H1 (cell line): ENCODE data around the gene WDR90. TPM values are rescaled to one million over a fixed set of nuclear protein-coding genes. Genes with fewer than 3 reads are reported as not detected.

Experiments
- polyA plus RNA-seq, 7 experiments: library from polyadenylated mRNA; depleted of rRNA in 3 of 7; stranded (reverse) in 5 of 7; unstranded in 2 of 7; fragments of >200 nt in 5 of 7; fragments of 200-250 nt in 2 of 7; gene quantifications; 1 replicate in 5 of 7; 2 replicates in 1 of 7; 4 replicates in 1 of 7; pipeline versions ENCODE4 v1.2.1 to v1.2.3, GENCODE V29; 2011 to 2013; ENCODE audit warnings: missing spikeins in 2 of 7, mixed read lengths in 2 of 7
- total RNA-seq: library from RNA; stranded (reverse); fragmentation: NEBNext Ultra II Directional; extraction: Animal tissue kit (Norgen Biotek cat#: 25700); gene quantifications from 2 replicates; pipeline ENCODE4 v1.2.1, GENCODE V29; 2021

Gene WDR90
- total and polyA plus RNA-seq, 2 of the 8 experiments (the other 6 are each of a cell fraction or from before 2014, with no cell fraction given), result 24.0 to 47.2 TPM

Other genes with a start within 250 kb of the WDR90 start
- gene DECR2, start 247.5 kb upstream of the WDR90 start, total RNA-seq, result 28.2 and 30.6 TPM in 2 replicates
- gene DECR2, start 247.5 kb upstream of the WDR90 start, polyA plus RNA-seq (2011; rRNA removed), result 39.9 and 58.5 TPM in 2 replicates
- gene RAB11FIP3, start 223.7 kb upstream of the WDR90 start, total RNA-seq, result 32.4 and 35.2 TPM in 2 replicates
- gene RAB11FIP3, start 223.7 kb upstream of the WDR90 start, polyA plus RNA-seq (2011; rRNA removed), result 9.3 and 16.6 TPM in 2 replicates
- 74.6 and 76.9 TPM in 2 replicates for gene CAPN15, start 121.7 kb upstream of the WDR90 start, total RNA-seq
- gene CAPN15, start 121.7 kb upstream of the WDR90 start, polyA plus RNA-seq (2011; rRNA removed), result 38.9 and 68.4 TPM in 2 replicates
- 0.50 and 0.61 TPM in 2 replicates for gene PRR35, start 89.0 kb upstream of the WDR90 start, total RNA-seq
- 0.38 and 0.52 TPM in 2 replicates for gene PRR35, start 89.0 kb upstream of the WDR90 start, polyA plus RNA-seq (2011; rRNA removed)
- 0.75 and 0.76 TPM in 2 replicates for gene NHLRC4, start 82.4 kb upstream of the WDR90 start, total RNA-seq
- 0.60 and 0.72 TPM in 2 replicates for gene NHLRC4, start 82.4 kb upstream of the WDR90 start, polyA plus RNA-seq (2011; rRNA removed)
- gene PIGQ, start 79.4 kb upstream of the WDR90 start, total RNA-seq, result 34.2 and 36.0 TPM in 2 replicates
- 49.2 and 80.4 TPM in 2 replicates for gene PIGQ, start 79.4 kb upstream of the WDR90 start, polyA plus RNA-seq (2011; rRNA removed)
- gene RAB40C, start 59.3 kb upstream of the WDR90 start, total RNA-seq, result 15.6 and 17.8 TPM in 2 replicates
- 13.9 and 18.6 TPM in 2 replicates for gene RAB40C, start 59.3 kb upstream of the WDR90 start, polyA plus RNA-seq (2011; rRNA removed)
- 10.2 and 11.4 TPM in 2 replicates for gene WFIKKN1, start 18.4 kb upstream of the WDR90 start, total RNA-seq
- 15.8 and 28.4 TPM in 2 replicates for gene WFIKKN1, start 18.4 kb upstream of the WDR90 start, polyA plus RNA-seq (2011; rRNA removed)
- 100 and 108 TPM in 2 replicates for gene METTL26, start 13.1 kb upstream of the WDR90 start, total RNA-seq
- 186 and 203 TPM in 2 replicates for gene METTL26, start 13.1 kb upstream of the WDR90 start, polyA plus RNA-seq (2011; rRNA removed)
- gene MCRIP2, start 7.5 kb upstream of the WDR90 start, total RNA-seq, result 45.4 and 45.7 TPM in 2 replicates
- gene MCRIP2, start 7.5 kb upstream of the WDR90 start, polyA plus RNA-seq (2011; rRNA removed), result 75.5 and 102 TPM in 2 replicates
- gene RHOT2, start 18.8 kb downstream of the WDR90 start, total RNA-seq, result 149 and 162 TPM in 2 replicates
- gene RHOT2, start 18.8 kb downstream of the WDR90 start, polyA plus RNA-seq (2011; rRNA removed), result 194 and 320 TPM in 2 replicates
- gene RHBDL1, start 26.3 kb downstream of the WDR90 start, total RNA-seq, result 4.0 TPM in 2 replicates
- gene RHBDL1, start 26.3 kb downstream of the WDR90 start, polyA plus RNA-seq (2011; rRNA removed), result 8.1 and 14.0 TPM in 2 replicates
- gene STUB1, start 31.0 kb downstream of the WDR90 start, total RNA-seq, result 87.3 and 89.9 TPM in 2 replicates
- gene STUB1, start 31.0 kb downstream of the WDR90 start, polyA plus RNA-seq (2011; rRNA removed), result 103 and 151 TPM in 2 replicates
- 46.4 and 49.0 TPM in 2 replicates for gene JMJD8, start 35.0 kb downstream of the WDR90 start, total RNA-seq
- gene JMJD8, start 35.0 kb downstream of the WDR90 start, polyA plus RNA-seq (2011; rRNA removed), result 87.4 and 127 TPM in 2 replicates
- 17.7 and 21.1 TPM in 2 replicates for gene WDR24, start 41.0 kb downstream of the WDR90 start, total RNA-seq
- 15.1 and 26.0 TPM in 2 replicates for gene WDR24, start 41.0 kb downstream of the WDR90 start, polyA plus RNA-seq (2011; rRNA removed)
- 10.3 and 12.5 TPM in 2 replicates for gene FBXL16, start 56.4 kb downstream of the WDR90 start, total RNA-seq
- gene FBXL16, start 56.4 kb downstream of the WDR90 start, polyA plus RNA-seq (2011; rRNA removed), result 12.8 and 21.9 TPM in 2 replicates
- 18.7 and 19.1 TPM in 2 replicates for gene METRN, start 65.8 kb downstream of the WDR90 start, total RNA-seq
- gene METRN, start 65.8 kb downstream of the WDR90 start, polyA plus RNA-seq (2011; rRNA removed), result 25.8 and 43.4 TPM in 2 replicates
- gene ANTKMT, start 71.8 kb downstream of the WDR90 start, total RNA-seq, result 26.5 and 31.8 TPM in 2 replicates
- 26.6 and 50.3 TPM in 2 replicates for gene ANTKMT, start 71.8 kb downstream of the WDR90 start, polyA plus RNA-seq (2011; rRNA removed)
- 8.2 and 8.5 TPM in 2 replicates for gene CCDC78, start 77.1 kb downstream of the WDR90 start, total RNA-seq
- gene CCDC78, start 77.1 kb downstream of the WDR90 start, polyA plus RNA-seq (2011; rRNA removed), result 7.1 and 10.9 TPM in 2 replicates
- gene HAGHL, start 77.7 kb downstream of the WDR90 start, total RNA-seq, result 23.1 and 26.6 TPM in 2 replicates
- 26.9 and 41.5 TPM in 2 replicates for gene HAGHL, start 77.7 kb downstream of the WDR90 start, polyA plus RNA-seq (2011; rRNA removed)
- 20.4 and 21.0 TPM in 2 replicates for gene CIAO3, start 91.6 kb downstream of the WDR90 start, total RNA-seq
- gene CIAO3, start 91.6 kb downstream of the WDR90 start, polyA plus RNA-seq (2011; rRNA removed), result 20.0 and 29.6 TPM in 2 replicates
- gene MSLN, start 111.4 kb downstream of the WDR90 start, total RNA-seq, result 0.28 TPM in 1 of 2 replicates, not detected in the other
- gene MSLN, start 111.4 kb downstream of the WDR90 start, polyA plus RNA-seq (2011; rRNA removed), result 0.31 and 0.50 TPM in 2 replicates
- gene RPUSD1, start 139.0 kb downstream of the WDR90 start, total RNA-seq, result 32.2 and 32.7 TPM in 2 replicates
- 61.8 and 81.8 TPM in 2 replicates for gene RPUSD1, start 139.0 kb downstream of the WDR90 start, polyA plus RNA-seq (2011; rRNA removed)
- gene CHTF18, start 139.3 kb downstream of the WDR90 start, total RNA-seq, result 98.3 and 104 TPM in 2 replicates
- 75.3 and 156 TPM in 2 replicates for gene CHTF18, start 139.3 kb downstream of the WDR90 start, polyA plus RNA-seq (2011; rRNA removed)
- gene GNG13, start 151.4 kb downstream of the WDR90 start, total RNA-seq, result not detected in 2 replicates
- not detected in 2 replicates for gene GNG13, start 151.4 kb downstream of the WDR90 start, polyA plus RNA-seq (2011; rRNA removed)